Sigmoid colon (tissue), 7 donors: Measurements from ENCODE around the gene IGSF21. TPM values are rescaled to one million over a fixed set of nuclear protein-coding genes. Genes with fewer than 3 reads are reported as not detected.

ENCODE experiments used
- DNase-seq: peaks from one replicate; pipeline ENCODE4 v3.0.0-alpha.2; 2019
- H3K27ac ChIP-seq, 4 donors: fragments of 200-600 bp; sonication (generic); one replicate each; pipeline ENCODE4 v1.5.1; 2016 to 2019; ENCODE audit warnings: mild to moderate bottlenecking in 1 of 4
- H3K27me3 ChIP-seq, 3 donors: fragments of 200-600 bp; sonication (generic); one replicate each; pipeline ENCODE4 v1.5.1; 2019; ENCODE audit warnings: mild to moderate bottlenecking in 1 of 3
- H3K36me3 ChIP-seq, 4 donors: fragments of 200-600 bp; sonication (generic); one replicate each; pipeline ENCODE4 v1.5.1; 2016 to 2019
- H3K4me1 ChIP-seq, 4 donors: fragments of 200-600 bp; sonication (generic); one replicate each; pipeline ENCODE4 v1.5.1; 2017 to 2019
- H3K4me3 ChIP-seq, 4 donors: fragments of 200-600 bp; sonication (generic); one replicate each; pipeline ENCODE4 v1.5.1; 2017 to 2019; ENCODE audit warnings: mild to moderate bottlenecking in 2 of 4, moderate library complexity in 1 of 4
- H3K9me3 ChIP-seq, 4 donors: fragments of 200-600 bp in 3 of 4; sonication (generic) in 3 of 4; one replicate each; pipeline versions ENCODE4 v1.5.1 to v1.6.1; 2013 to 2019
- CTCF ChIP-seq, 4 experiments: fragments of 450-650 bp in 3 of 4; fragments of 200-600 bp in 1 of 4; IDR thresholded peaks; one replicate each; pipeline ENCODE4 v1.5.1; 2016 to 2019; ENCODE audit warnings: antibody characterized with exemption in 4 of 4, mild to moderate bottlenecking in 3 of 4, moderate library complexity in 2 of 4
- EP300 ChIP-seq, 4 donors: sonication (generic); formaldehyde crosslinking; IDR thresholded peaks; one replicate each; pipeline ENCODE4 v1.6.1; 2017; ENCODE audit warnings: antibody characterized with exemption in 4 of 4
- POLR2A ChIP-seq, 2 donors: fragments of 450-650 bp; IDR thresholded peaks; one replicate each; pipeline ENCODE4 v1.6.1; 2016; ENCODE audit warnings: antibody characterized with exemption in 2 of 2, mild to moderate bottlenecking in 2 of 2, moderate library complexity in 2 of 2
- POLR2AphosphoS5 ChIP-seq, 4 donors: sonication (generic); formaldehyde crosslinking; IDR thresholded peaks; one replicate each; pipeline ENCODE4 v1.6.1; 2017; ENCODE audit warnings: antibody characterized with exemption in 4 of 4
- WGBS, 2 donors: extraction: QIAGEN DNeasy Blood & Tissue Kit; methylation state at CpG; one replicate each; pipeline ENCODE4 v1.1.7; 2013; 5-methylcytosine and 5-hydroxymethylcytosine counted together
- intact Hi-C: fragments of 100-400 bp; cut with DNase I; formaldehyde crosslinking; loops from one replicate; pipeline ENCODE4 v1.15.1; 2023
- polyA plus RNA-seq, 3 donors: library from polyadenylated mRNA; stranded (reverse); fragments of 200-250 nt; gene quantifications; one replicate each; pipeline ENCODE4 v1.2.3, GENCODE V29; 2013
- total RNA-seq, 4 donors: library from RNA; depleted of rRNA; stranded (reverse); fragments of >200 nt; gene quantifications; one replicate each; pipeline ENCODE4 v1.1.0, GENCODE V29; 2016
- donor health status: healthy with polysubstance abuse.
- donor health status: Bipolar disorder and iron deficiency.
- donor health status: healthy.

Gene IGSF21
- total and polyA plus RNA-seq, 7 donors = 0.55 to 2.6 (median 1.1) TPM; not detected in 2

- peaks cover 0 to 12% (median 0%) of the 10 kb centered on the region in 3 donors for H3K27me3 ChIP-seq
These were observed 14.4 kb upstream of the IGSF21 start for GRCh38 chr1:18093193-18093592.

GRCh38 chr1:18093646-18094045, 14.0 kb upstream of the IGSF21 start:
- Histone ChIP-seq H3K27ac (no peak overlapping the region), H3K4me3 (no peak overlapping the region), H3K27me3 (peaks cover 0 to 13% (median 0%) of the 10 kb centered on the region in 3 donors), H3K4me1 (no peaks in the 10 kb centered on the region), H3K9me3 (no peaks in the 10 kb centered on the region), H3K36me3 (no peaks in the 10 kb centered on the region)
- 90 to 97% methylated on average over 2 of the region's 2 CpGs for WGBS, 2 donors
- TF ChIP-seq POLR2A (IDR thresholded peaks at IDR 0.05) (no peak), CTCF (IDR thresholded peaks at IDR 0.05) (no peak), POLR2AphosphoS5 (IDR thresholded peaks at IDR 0.05) (no peak), EP300 (IDR thresholded peaks at IDR 0.05) (no peak)
- intact Hi-C loops = loop anchor here (10.0 kb wide), 1 partner anchor 429 kb away; no protein-coding TSS in a partner anchor
- no peak for DNase-seq

More at GRCh38 chr1:18093193-18093592, 14.4 kb upstream of the IGSF21 start:
- no peak for DNase-seq
- H3K4me1 ChIP-seq = no peaks in the 10 kb centered on the region
- no peak overlapping the region for H3K27ac ChIP-seq
- intact Hi-C loops = loop anchor here (10.0 kb wide), 1 partner anchor 428 kb away; no protein-coding TSS in a partner anchor
- WGBS, 2 donors = 50 to 80% methylated on average over 2 of the region's 2 CpGs
- H3K9me3 ChIP-seq = no peaks in the 10 kb centered on the region
- no peak overlapping the region for H3K4me3 ChIP-seq
- TF ChIP-seq EP300 (IDR thresholded peaks at IDR 0.05) = no peak
- H3K36me3 ChIP-seq = no peaks in the 10 kb centered on the region

GRCh38 chr1:18094096-18094495, 13.5 kb upstream of the IGSF21 start:
- H3K4me3 ChIP-seq = no peak overlapping the region
- 13 to 56% methylated on average over 1 of the region's 1 CpG for WGBS, 2 donors
- intact Hi-C loops = loop anchor here (10.0 kb wide), 1 partner anchor 429 kb away; no protein-coding TSS in a partner anchor
- DNase-seq = no peak
- TF ChIP-seq EP300 (IDR thresholded peaks at IDR 0.05) = no peak
- no peak overlapping the region for H3K27ac ChIP-seq
- no peaks in the 10 kb centered on the region for H3K9me3 ChIP-seq
- peaks cover 0 to 16% (median 0%) of the 10 kb centered on the region in 3 donors for H3K27me3 ChIP-seq
- no peaks in the 10 kb centered on the region for H3K36me3 ChIP-seq
- no peaks in the 10 kb centered on the region for H3K4me1 ChIP-seq

GRCh38 chr1:18097206-18097605, 10.4 kb upstream of the IGSF21 start:
- Histone ChIP-seq H3K4me1 (peaks cover 0 to 4% (median 0%) of the 10 kb centered on the region in 4 donors), H3K9me3 (no peaks in the 10 kb centered on the region), H3K27ac (no peak overlapping the region), H3K36me3 (no peaks in the 10 kb centered on the region), H3K4me3 (no peak overlapping the region), H3K27me3 (peaks cover 0 to 16% (median 0%) of the 10 kb centered on the region in 3 donors)
- TF ChIP-seq POLR2A (IDR thresholded peaks at IDR 0.05) = no peak
- TF ChIP-seq CTCF (IDR thresholded peaks at IDR 0.05) = no peak
- no peak for TF ChIP-seq EP300 (IDR thresholded peaks at IDR 0.05)
- TF ChIP-seq POLR2AphosphoS5 (IDR thresholded peaks at IDR 0.05) = no peak
- intact Hi-C loops = loop anchor here (10.0 kb wide), 1 partner anchor 432 kb away; no protein-coding TSS in a partner anchor
- DNase-seq = no peak

- H3K27me3 ChIP-seq = peaks cover 0 to 7% (median 0%) of the 10 kb centered on the region in 3 donors
- H3K4me3 ChIP-seq = no peak overlapping the region
- peaks cover 0 to 4% (median 0%) of the 10 kb centered on the region in 4 donors for H3K4me1 ChIP-seq
- intact Hi-C loops = loop anchor here (10.0 kb wide), 1 partner anchor 434 kb away; no protein-coding TSS in a partner anchor
- DNase-seq = no peak
- 67 to 87% methylated on average over 2 of the region's 2 CpGs for WGBS, 2 donors
- H3K36me3 ChIP-seq = no peaks in the 10 kb centered on the region
- H3K9me3 ChIP-seq = no peaks in the 10 kb centered on the region
- H3K27ac ChIP-seq = no peak overlapping the region
- no peak for TF ChIP-seq POLR2AphosphoS5 (IDR thresholded peaks at IDR 0.05)
- no peak for TF ChIP-seq CTCF (IDR thresholded peaks at IDR 0.05)
- TF ChIP-seq EP300 (IDR thresholded peaks at IDR 0.05) = no peak
- no peak for TF ChIP-seq POLR2A (IDR thresholded peaks at IDR 0.05)
These were observed 8.6 kb upstream of the IGSF21 start for GRCh38 chr1:18099026-18099425.

- Histone ChIP-seq H3K36me3 (no peaks in the 10 kb centered on the region), H3K27ac (no peak overlapping the region), H3K27me3 (peaks cover 0 to 11% (median 0%) of the 10 kb centered on the region in 3 donors), H3K4me3 (no peak overlapping the region), H3K9me3 (no peaks in the 10 kb centered on the region), H3K4me1 (peaks cover 0 to 4% (median 0%) of the 10 kb centered on the region in 4 donors)
- 67 to 78% methylated on average over 12 of the region's 12 CpGs for WGBS, 2 donors
- no peak for TF ChIP-seq POLR2AphosphoS5 (IDR thresholded peaks at IDR 0.05)
- no peak for TF ChIP-seq EP300 (IDR thresholded peaks at IDR 0.05)
- no peak for TF ChIP-seq CTCF (IDR thresholded peaks at IDR 0.05)
- no peak for TF ChIP-seq POLR2A (IDR thresholded peaks at IDR 0.05)
- intact Hi-C loops = loop anchor here (10.0 kb wide), 1 partner anchor 605 kb away; no protein-coding TSS in a partner anchor
- no peak for DNase-seq
These were observed 7.5 kb upstream of the IGSF21 start for GRCh38 chr1:18100060-18100459.
